ENCODE results near the gene STXBP6.
A peak's percentile ranks its signal among the peaks of the same experiment; 100 is the strongest.

Gene STXBP6
- total RNA-seq: 0 to 0.25 (median 0.04) reads per million in 18 experiments

GRCh38 chr14:25049568-25050268 is at the start of gene STXBP6:
TSS of gene STXBP6 (minus strand) at chr14:25050147. CDS start at chr14:24974818, 75,329 bp downstream.
- DNase-seq: peak in 1 of 2 donors; percentile 48

GRCh38 chr14:25097120-25097519 is 47.2 kb upstream of the STXBP6 start:
- no peak for DNase-seq

DNA sequence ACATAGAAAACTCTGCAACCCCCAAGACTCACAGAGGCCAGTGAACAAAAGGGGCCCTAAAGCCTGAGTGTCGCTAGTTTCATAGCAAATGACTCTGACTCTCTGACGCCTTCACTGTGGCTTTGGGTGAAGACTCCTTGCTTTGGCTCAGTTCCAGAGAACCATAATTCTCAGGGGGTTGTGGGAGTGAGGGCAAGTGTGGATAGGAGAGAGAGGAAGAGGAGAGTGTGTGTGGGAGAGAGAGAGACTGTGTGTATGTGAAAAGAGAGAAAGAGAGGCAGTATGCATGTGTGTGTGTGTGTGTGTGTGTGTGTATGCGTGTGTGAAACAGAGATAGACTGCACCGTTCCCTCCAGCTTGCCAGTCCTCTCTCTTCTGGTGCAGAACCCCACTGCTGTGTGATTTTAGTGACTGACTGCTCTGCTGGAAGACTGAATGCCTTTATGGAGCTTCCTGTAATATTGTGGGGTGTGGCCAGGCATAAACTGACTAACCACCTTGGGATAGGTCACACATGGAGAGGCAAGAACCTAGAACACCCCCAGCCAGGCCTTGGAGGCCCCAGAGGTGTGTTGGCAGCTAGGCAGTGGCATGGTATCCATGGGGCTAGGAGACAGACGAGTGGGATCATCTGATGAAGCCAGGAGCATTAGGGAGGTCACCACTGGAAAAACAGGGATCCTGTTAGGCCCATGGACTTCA is 45.9 kb upstream of the STXBP6 start:
- no peak for DNase-seq

DNA sequence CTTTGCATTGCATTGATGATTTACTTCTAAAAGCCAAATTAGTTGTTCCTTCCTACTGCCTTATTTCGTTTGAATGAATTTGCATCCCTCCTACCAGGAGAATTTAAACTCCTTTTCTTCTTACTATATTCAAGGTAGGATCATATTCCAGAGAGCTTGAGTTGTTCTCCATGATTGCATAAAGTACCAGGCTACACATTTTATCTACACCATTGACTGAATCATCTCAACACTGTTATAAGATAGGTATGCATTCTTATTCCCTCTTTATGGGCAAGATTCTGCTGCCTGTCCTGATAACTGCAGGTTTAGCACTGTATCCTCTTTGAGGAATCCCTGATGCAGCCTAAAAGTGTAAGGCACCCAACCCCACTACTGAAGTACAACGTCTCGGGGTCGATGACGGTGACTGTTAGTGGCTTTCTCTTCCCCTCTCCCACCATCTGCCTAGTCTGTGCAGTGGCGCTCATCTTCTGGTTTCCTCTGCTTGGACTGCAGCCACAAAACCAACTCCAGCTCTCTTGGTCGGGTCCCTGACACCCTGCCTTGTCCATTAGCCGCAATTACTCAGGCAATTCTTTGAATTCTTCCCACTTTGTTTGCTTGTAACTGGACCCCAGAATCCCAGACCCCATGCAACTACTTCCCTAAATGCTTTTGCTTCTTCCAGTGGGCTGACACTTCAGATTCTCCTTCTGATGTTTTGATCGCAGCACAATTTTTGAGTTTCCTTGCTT is 44.4 kb upstream of the STXBP6 start:
- no peak for DNase-seq

DNA sequence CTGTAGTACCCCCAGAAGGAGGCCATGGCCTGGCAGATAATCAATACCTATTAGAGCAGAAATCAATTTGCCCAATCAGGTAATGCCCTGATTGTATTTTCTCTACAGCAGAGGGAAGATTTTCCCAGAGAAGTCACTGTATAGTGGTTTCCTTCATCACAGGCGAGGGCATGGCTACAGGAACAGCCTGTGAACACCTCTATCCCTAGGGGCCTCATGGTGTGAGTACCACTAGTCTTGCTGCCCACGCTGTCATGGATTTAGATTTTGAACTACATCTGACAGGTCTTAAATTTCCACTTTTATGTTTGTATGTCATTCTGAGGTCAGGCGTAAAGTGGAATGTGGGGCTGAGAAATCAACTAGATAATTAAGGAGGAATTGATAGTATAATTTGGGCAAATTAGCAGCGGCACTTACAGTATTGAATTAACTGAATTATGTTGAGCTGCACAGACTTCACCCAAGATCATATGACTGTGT is 42.4 kb upstream of the STXBP6 start:
- DNase-seq: no peak

GRCh38 chr14:25090716-25091454 is 40.9 kb upstream of the STXBP6 start:
- no peak for DNase-seq

GRCh38 chr14:25090256-25090655 is 40.3 kb upstream of the STXBP6 start:
- no peak for DNase-seq

- no peak for DNase-seq
Measured at GRCh38 chr14:25089496-25089895, 39.5 kb upstream of the STXBP6 start.

DNA sequence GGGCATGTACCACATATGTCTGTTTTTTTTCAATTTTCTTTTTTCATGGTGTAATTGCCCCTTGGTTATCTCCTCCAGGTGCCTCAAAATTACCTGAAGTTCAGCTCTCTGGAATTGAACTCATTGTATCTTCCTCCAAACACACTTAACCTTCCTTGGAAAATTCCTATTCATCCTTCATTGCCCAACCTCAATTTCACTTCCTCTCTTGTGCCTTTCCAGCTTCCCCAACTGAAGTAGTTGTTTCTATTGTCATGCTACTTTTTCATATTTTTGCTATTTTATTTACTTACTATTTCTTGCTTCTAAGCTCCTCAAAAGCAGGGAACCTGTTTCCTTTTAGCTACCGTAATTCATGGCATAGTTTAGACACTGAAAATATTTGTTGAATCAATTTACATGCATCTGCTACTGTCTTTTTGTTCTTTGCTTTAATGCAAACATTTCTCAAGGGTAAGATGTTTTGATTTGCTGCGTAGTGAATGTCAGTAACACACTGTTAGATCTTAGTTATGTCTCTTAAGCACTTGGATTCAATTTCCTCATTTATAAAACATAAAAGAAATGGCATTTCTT is 37.0 kb upstream of the STXBP6 start:
- DNase-seq: peak; percentile 22 to 38

GRCh38 chr14:25086081-25086480 is 36.1 kb upstream of the STXBP6 start:
- DNase-seq: no peak

- peak; percentile 45 to 82 for DNase-seq
Measured at GRCh38 chr14:25080682-25081081, 30.7 kb upstream of the STXBP6 start.

DNA sequence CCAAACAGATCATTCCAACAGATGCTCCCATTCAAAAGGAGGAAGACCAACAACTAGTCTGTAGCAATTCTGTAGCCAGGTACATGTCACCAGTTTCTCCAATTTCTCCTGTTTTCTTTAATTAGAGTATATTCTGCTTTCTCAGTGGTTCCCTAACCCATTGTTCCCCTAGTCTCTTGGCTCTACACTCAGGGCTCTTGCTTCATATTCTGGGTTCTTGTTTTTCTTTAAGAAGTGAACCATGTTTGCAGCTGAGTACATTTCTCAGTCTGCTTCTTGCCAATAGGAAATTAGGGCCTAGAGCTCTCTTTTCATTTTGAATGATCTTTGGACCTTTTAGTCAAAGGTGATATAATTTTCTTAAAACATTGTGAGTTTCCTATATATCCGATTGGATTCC is 29.4 kb upstream of the STXBP6 start:
- peak; percentile 45 to 70 for DNase-seq

GRCh38 chr14:25074099-25074685 is 24.2 kb upstream of the STXBP6 start:
- no peak for DNase-seq

DNA sequence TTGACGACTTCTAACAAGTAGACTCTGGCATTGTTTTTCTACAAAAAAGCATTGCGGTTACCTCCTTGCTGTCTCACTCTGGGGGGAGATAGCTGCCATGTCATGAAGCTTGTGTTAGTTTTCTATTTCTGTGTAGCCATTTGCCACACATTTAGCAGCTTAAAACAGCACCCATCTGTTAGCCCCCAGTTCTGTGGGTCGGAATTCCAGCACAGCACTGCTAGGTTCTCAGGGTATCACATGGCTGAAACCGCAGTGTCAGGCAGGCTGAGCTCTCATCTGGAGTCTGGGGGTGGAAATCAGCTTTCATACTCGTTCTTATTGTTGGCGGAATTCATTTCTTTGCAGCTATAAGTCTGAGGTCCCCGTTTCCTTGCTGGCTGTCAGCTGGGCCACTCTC is 19.9 kb upstream of the STXBP6 start:
- DNase-seq: no peak

DNA sequence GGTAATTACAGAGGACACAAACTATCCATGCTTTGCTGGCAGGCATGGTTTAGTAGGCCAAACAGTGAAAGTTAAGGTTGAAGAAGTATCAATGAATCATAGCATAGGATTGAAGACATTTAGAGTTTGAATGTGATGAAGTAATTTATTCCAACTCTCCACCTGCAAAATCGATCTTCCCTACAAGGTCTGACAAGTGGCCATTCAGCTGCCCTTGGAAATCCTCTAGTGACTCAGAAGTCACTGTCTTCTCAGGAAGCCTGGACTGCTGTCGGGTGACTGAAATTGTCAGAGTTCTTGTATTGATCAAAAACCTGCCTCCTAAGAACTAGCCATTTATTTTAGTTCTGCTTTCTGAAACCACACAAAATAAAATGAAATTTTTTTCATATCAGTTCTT is 17.7 kb upstream of the STXBP6 start:
- DNase-seq: no peak

DNA sequence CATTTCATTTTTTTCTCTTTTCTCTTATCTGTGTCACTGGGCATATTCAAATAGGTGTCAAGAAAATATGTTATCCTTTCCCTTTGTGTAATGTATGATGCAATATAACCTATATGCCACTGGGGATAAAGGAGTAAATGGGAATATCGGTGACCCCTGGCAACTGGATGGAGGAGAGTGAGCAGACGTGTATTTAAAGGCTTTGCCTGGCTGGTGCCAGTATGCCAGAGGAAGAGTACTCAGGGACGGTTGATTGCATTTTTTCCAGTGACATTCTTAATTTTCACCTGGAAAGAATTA is 12.0 kb upstream of the STXBP6 start:
- no peak for DNase-seq

DNA sequence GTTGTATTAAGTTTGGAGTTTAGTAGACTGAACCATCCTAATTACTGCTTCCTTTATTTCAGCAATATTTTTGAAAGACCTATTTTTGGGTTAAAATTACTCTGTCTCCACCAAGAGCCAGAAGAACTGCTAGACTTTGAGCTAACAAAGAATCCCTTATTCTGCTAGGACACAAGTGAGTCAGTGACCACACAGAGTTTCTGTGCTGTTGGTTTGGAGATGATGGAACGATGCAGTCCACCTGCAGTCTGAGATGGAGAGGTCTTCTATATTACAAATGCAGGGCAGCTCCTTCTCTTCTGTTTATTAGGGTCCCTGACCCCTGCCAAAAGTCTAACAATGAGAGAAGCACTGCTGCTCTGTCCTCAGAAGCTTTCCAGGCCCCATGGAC is 6.7 kb upstream of the STXBP6 start:
- no peak for DNase-seq

GRCh38 chr14:25055992-25056687 is 6.2 kb upstream of the STXBP6 start:
- no peak for DNase-seq

- DNase-seq: no peak
Measured at GRCh38 chr14:25055005-25055404, 5.1 kb upstream of the STXBP6 start.

GRCh38 chr14:25053585-25053984 is 3.6 kb upstream of the STXBP6 start:
- DNase-seq: no peak

- DNase-seq: no peak
Measured at GRCh38 chr14:25052921-25053320, 3.0 kb upstream of the STXBP6 start.

- DNase-seq: no peak
Measured at GRCh38 chr14:25052385-25052784, 2.4 kb upstream of the STXBP6 start.

All from inflammatory macrophage (primary cell).